ENCODE results near the gene SYDE2. TPM values are rescaled to one million over a fixed set of nuclear protein-coding genes. Genes with fewer than 3 reads are reported as not detected.

SYDE2 gene
- total and polyA plus RNA-seq, 2 experiments from 2014 or later = 5.8 to 20.1 TPM

DNA sequence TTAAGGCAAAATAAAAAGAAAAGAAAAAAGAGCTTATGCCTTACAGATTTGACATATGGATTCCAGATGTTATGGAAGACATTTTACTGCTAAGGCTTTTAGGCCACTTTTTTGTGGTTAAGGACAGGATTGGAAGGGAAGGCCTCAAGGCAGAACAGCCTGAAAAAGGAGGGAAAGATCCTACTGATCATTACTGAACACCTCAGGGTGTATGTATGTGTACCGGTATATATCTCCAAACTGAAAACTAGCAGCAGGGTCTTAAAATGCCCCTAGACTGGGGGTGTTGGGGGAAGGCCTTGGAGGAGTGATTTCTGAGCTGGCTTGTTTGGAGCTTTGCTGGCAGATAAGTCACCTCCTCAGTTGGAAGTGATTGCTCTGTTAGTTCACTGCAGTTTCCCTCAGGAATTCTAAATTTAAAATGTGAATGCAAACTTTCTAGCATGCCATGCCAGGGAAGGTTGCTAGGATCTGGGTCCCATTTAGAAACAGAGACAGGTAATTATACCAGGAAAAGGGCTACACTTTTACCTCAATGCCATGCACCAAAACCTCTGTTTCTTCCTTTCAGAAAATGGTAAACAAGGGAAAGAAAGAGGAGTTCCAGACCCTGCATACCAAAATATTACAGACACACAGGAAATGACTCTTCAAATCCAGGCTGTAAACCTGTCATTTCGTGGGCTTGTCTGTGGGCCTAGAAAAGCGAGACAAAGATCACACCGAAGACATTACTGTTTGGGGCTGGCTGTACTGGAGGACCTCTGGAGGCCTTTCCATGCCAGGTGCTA lies 43.6 kb upstream of the SYDE2 start:
- Histone ChIP-seq H3K27me3 (ENCODE audit: insufficient read depth) (no peaks in the 10 kb centered on the region), H2AFZ (peak overlapping the region; percentile 54; the same call in 1 of the 2 replicates), H4K20me1 (replicated peaks; ENCODE audit: insufficient read depth) (no peaks in the 10 kb centered on the region), H3K4me1 (ENCODE audit: insufficient read depth) (peaks cover 6% of the 10 kb centered on the region; the same call in 1 of the 2 replicates), H3F3A (replicated peaks; ENCODE audit: low read depth) (no peaks in the 10 kb centered on the region), H3K9me2 (ENCODE audit: insufficient read depth) (no peaks in the 10 kb centered on the region), H3K4me3 (no peak overlapping the region), H3K36me3 (ENCODE audit: insufficient read depth) (no peaks in the 10 kb centered on the region), H3K79me2 (replicated peaks; ENCODE audit: insufficient read depth) (no peaks in the 10 kb centered on the region), H3K27ac (ENCODE audit: low read depth) (no peak overlapping the region), H3K4me2 (no peak overlapping the region)
- H3K9me3 Mint-ChIP-seq = peaks cover 16% of the 10 kb centered on the region
- H3K27ac Mint-ChIP-seq = peak overlapping the region; percentile 64
- no peak for ATAC-seq
- peaks cover 9% of the 10 kb centered on the region for H3K36me3 Mint-ChIP-seq (ENCODE audit: low read depth)
- DNase-seq (ENCODE audit: low spot score) = no peak
- no peaks in the 10 kb centered on the region for H3K27me3 Mint-ChIP-seq (ENCODE audit: insufficient read depth, low read depth, poor library complexity)
- TF ChIP-seq ZNF114 (CRISPR knock-in tag; IDR thresholded peaks at IDR 0.05) = no peak
- TF ChIP-seq ETS1 (IDR thresholded peaks at IDR 0.05) = no peak
- TF ChIP-seq, protein P1, sequence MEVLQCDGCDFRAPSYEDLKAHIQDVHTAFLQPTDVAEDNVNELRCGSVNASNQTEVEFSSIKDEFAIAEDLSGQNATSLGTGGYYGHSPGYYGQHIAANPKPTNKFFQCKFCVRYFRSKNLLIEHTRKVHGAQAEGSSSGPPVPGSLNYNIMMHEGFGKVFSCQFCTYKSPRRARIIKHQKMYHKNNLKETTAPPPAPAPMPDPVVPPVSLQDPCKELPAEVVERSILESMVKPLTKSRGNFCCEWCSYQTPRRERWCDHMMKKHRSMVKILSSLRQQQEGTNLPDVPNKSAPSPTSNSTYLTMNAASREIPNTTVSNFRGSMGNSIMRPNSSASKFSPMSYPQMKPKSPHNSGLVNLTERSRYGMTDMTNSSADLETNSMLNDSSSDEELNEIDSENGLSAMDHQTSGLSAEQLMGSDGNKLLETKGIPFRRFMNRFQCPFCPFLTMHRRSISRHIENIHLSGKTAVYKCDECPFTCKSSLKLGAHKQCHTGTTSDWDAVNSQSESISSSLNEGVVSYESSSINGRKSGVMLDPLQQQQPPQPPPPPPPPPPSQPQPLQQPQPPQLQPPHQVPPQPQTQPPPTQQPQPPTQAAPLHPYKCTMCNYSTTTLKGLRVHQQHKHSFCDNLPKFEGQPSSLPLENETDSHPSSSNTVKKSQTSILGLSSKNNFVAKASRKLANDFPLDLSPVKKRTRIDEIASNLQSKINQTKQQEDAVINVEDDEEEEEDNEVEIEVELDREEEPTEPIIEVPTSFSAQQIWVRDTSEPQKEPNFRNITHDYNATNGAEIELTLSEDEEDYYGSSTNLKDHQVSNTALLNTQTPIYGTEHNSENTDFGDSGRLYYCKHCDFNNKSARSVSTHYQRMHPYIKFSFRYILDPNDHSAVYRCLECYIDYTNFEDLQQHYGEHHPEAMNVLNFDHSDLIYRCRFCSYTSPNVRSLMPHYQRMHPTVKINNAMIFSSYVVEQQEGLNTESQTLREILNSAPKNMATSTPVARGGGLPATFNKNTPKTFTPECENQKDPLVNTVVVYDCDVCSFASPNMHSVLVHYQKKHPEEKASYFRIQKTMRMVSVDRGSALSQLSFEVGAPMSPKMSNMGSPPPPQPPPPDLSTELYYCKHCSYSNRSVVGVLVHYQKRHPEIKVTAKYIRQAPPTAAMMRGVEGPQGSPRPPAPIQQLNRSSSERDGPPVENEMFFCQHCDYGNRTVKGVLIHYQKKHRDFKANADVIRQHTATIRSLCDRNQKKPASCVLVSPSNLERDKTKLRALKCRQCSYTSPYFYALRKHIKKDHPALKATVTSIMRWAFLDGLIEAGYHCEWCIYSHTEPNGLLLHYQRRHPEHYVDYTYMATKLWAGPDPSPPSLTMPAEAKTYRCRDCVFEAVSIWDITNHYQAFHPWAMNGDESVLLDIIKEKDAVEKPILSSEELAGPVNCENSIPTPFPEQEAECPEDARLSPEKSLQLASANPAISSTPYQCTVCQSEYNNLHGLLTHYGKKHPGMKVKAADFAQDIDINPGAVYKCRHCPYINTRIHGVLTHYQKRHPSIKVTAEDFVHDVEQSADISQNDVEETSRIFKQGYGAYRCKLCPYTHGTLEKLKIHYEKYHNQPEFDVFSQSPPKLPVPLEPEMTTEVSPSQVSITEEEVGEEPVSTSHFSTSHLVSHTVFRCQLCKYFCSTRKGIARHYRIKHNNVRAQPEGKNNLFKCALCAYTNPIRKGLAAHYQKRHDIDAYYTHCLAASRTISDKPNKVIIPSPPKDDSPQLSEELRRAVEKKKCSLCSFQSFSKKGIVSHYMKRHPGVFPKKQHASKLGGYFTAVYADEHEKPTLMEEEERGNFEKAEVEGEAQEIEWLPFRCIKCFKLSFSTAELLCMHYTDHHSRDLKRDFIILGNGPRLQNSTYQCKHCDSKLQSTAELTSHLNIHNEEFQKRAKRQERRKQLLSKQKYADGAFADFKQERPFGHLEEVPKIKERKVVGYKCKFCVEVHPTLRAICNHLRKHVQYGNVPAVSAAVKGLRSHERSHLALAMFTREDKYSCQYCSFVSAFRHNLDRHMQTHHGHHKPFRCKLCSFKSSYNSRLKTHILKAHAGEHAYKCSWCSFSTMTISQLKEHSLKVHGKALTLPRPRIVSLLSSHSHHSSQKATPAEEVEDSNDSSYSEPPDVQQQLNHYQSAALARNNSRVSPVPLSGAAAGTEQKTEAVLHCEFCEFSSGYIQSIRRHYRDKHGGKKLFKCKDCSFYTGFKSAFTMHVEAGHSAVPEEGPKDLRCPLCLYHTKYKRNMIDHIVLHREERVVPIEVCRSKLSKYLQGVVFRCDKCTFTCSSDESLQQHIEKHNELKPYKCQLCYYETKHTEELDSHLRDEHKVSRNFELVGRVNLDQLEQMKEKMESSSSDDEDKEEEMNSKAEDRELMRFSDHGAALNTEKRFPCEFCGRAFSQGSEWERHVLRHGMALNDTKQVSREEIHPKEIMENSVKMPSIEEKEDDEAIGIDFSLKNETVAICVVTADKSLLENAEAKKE (CRISPR knock-in tag; IDR thresholded peaks at IDR 0.05) = no peak
- TF ChIP-seq JUNB (IDR thresholded peaks at IDR 0.05; ENCODE audit: unreplicated experiment) = no peak
- TF ChIP-seq EZH2 (IDR thresholded peaks at IDR 0.05; ENCODE audit: low read depth, unreplicated experiment) = no peak
- TF ChIP-seq REST (IDR thresholded peaks at IDR 0.05; ENCODE audit: unreplicated experiment) = no peak
- no peak for TF ChIP-seq POLR2AphosphoS5 (IDR thresholded peaks at IDR 0.05; ENCODE audit: low read depth)
- TF ChIP-seq NANOG (IDR thresholded peaks at IDR 0.05; ENCODE audit: borderline replicate concordance) = no peak
- TF ChIP-seq ZNF331 (CRISPR knock-in tag; IDR thresholded peaks at IDR 0.05; ENCODE audit: low read depth) = no peak
- no peak for TF ChIP-seq CREB1 (CRISPR knock-in tag; IDR thresholded peaks at IDR 0.05; ENCODE audit: low read depth)
- no peak for TF ChIP-seq STAT1 (IDR thresholded peaks at IDR 0.05; ENCODE audit: unreplicated experiment)
- TF ChIP-seq CTCF (conservative IDR thresholded peaks at IDR 0.05; ENCODE audit: low read depth in 2 of 2) = no peak
- TF ChIP-seq EZH2phosphoT487 (IDR thresholded peaks at IDR 0.05; ENCODE audit: unreplicated experiment) = no peak
- no peak overlapping the region for H3K4me3 Mint-ChIP-seq
- H3K4me1 Mint-ChIP-seq = peaks cover 26% of the 10 kb centered on the region

All from GM23338 (cell line).